GM19043 (cell line): Measurements from ENCODE around the gene ACTR1A.

Experiments used
- ATAC-seq: cut with Tn5 transposase; IDR thresholded peaks from one replicate; pipeline ENCODE4 v1.9.1; 2021; ENCODE audit warnings: low read depth; ENCODE audit not compliant: unreplicated experiment

The ACTR1A gene

DNA sequence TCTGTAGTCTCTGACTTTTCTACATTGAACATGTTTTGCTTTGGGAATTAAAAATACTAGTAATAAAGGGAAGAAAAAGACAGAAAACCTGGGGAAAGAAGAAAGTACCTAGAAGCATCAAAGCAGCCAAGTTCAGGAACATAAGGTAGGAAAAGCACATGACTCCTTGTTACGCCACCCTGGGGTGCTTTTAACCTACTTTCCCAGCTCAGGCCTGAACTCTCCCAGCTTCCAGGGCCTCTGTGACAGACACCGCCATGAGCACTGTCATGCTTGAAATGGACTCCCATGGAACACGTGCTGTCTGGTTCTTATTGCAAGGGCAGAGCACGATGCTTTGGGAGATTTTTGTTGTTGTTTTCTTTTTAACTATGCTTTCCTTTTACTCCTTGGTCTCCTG is 11.4 kb downstream of the ACTR1A start:
- ATAC-seq, result no peak

GRCh38 chr10:102485093-102485784 is 17.3 kb downstream of the ACTR1A start:
- no peak for ATAC-seq

GRCh38 chr10:102484021-102484420 is 18.5 kb downstream of the ACTR1A start:
- ATAC-seq, result no peak

- no peak for ATAC-seq
Measured at GRCh38 chr10:102480396-102480795, 22.1 kb downstream of the ACTR1A start.

DNA sequence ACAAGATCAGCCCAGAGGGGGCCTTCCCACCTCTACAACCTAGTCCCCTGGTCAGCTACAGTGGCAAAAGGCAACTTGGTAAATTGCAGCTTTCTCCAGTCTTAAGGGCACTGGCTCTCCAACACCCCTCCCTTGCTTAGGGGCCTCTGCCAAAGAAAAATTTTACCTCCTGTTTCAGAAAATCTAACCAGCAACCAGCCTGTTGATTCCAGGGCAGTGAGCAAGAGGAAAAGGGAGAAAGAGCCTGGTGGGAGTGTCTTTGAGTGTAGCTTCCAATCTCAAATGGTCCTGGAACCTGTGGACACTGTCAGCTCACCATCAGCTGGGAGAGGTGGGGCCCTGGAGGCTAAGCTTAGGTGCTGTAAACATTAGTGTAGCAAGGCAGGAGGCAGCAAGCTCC is 22.9 kb downstream of the ACTR1A start:
- no peak for ATAC-seq

DNA sequence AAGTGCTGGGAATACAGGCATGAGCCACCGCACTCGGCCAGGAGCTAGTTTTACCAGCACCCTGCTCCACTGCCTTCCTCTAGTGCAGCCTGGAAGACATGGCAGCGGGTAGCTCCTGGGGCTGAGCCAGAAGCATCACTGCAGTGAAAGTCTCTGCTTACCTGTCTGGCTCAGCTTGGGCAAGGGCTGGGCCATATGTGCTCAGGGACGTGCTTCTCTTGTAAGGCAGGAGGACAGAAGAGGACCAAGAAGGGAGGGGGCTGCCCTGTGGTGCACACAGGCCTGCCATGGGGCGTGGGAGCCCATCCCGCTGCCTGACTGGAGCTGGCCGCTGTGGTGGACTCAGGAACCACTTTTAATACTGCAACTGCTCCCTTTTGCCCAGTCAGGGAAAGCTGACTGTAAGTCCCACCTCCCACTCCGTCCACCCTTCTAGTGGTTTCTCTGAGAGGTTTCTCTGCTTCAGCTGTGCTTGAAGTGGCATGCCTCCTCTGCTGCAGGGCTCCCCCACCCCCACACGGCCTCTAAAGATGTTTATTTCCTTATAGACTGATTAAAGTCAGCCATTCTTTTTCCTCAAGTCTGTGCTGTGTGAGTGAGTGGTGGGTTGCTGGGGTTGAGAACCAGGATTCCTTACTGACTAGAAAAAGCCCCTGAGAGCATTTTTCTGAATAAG is 25.9 kb downstream of the ACTR1A start:
- ATAC-seq, result no peak

- no peak for ATAC-seq
Measured at GRCh38 chr10:102475451-102476040, 27.0 kb downstream of the ACTR1A start.

- no peak for ATAC-seq
Measured at GRCh38 chr10:102473445-102474331, 28.8 kb downstream of the ACTR1A start.

- no peak for ATAC-seq
Measured at GRCh38 chr10:102470579-102471546, 31.6 kb downstream of the ACTR1A start.

- ATAC-seq, result no peak
Measured at GRCh38 chr10:102468683-102469082, 33.8 kb downstream of the ACTR1A start.

DNA sequence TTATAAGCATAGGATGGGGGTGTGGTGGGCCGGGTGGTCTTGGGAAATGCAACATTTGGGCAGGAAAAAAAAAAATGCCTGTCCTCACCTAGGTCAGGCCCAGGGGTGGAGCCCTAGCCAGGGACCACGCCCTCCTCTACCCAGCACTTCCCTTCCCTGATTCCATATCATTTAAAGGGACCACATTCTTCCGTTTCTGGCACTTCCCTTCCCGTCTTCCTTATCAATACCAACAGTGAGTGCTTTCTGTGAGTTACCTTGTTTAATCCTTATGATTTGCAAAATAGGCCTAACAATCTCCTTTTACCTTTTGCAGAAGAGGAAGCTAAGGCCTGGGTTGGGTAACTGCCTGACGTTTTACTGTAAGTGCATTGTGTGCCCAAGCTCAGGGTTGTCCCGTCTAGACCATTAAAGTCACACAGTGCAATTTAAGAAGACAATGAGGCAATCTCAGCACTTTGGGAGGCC is 34.5 kb downstream of the ACTR1A start:
- no peak for ATAC-seq

- ATAC-seq, result no peak
Measured at GRCh38 chr10:102467318-102467717, 35.2 kb downstream of the ACTR1A start.

GRCh38 chr10:102465466-102465865 is 37.0 kb downstream of the ACTR1A start:
- ATAC-seq, result no peak

DNA sequence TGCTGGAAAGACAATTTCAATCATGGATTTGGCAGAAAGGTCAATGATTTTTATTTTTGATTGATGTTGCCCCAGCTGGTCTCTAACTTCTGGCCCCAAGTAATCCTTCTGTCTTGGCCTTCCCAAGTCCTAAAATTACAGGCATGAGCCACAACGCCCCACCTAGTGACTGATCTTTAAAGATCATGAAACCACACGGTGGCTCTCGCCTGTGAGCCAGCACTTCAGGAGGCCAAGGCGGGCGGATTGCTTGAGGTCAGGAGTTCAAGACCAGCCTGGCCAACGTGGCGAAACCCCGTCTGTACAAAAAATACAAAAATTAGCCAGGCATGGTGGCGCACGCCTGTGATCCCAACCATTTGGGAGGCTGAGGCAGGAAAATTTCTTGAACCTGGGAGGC is 38.5 kb downstream of the ACTR1A start:
- no peak for ATAC-seq

DNA sequence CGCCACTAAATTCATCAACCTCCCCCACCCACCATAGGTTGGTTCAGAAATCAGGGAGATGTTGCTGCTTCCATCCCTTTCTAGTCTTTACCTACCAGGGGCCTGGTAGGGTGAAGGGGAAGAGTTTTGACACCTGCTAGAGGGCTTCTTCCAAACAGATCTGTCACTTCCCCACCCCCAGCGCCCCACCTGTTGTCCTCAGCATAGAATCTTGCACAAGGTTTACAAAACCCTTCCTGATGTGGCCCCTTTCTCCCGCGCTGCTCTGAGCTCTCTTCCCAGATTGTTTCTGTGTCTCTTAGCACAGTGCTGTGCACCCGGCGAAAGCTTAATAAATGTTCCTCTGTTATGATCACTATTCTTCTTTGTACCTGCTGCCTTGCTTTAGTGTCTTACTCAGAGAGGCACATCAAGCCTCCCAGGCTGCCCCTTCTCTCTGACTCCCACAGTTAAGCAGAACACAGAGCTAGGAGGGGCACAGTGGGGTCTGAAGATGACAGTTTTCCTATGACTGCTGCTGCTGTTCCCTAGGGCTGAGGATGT is 39.9 kb downstream of the ACTR1A start:
- ATAC-seq, result no peak

- no peak for ATAC-seq
Measured at GRCh38 chr10:102461187-102462054, 41.1 kb downstream of the ACTR1A start.

- ATAC-seq, result no peak
Measured at GRCh38 chr10:102460836-102461186, 41.7 kb downstream of the ACTR1A start.

GRCh38 chr10:102458656-102459055 is 43.9 kb downstream of the ACTR1A start:
- ATAC-seq, result no peak
